GM12878 (cell line): ENCODE data around the gene ESRRG. TPM values are rescaled to one million over a fixed set of nuclear protein-coding genes. Genes with fewer than 3 reads are reported as not detected.

Experiments used
- ATAC-seq: fragments of 200-7000 bp; cut with Tn5 transposase; 3 replicates; pipeline ENCODE4 v1.9.1; 2020; ENCODE audit warnings: mild to moderate bottlenecking, moderate library complexity
- BruUV-seq: library from RNA; stranded (reverse); fragments of 400-500 nt; replicated peaks from 2 replicates; lab custom pipeline; 2021; lab: Mats Ljungman, UMichigan
- CTCF ChIA-PET: fragments of 300-600 bp; sonication (Branson Sonifier 250); formaldehyde crosslinking; extraction: SDS; loops from one replicate; lab custom pipeline; 2021; ENCODE audit warnings: inconsistent platforms; lab: Yijun Ruan, JAX
- POLR2A ChIA-PET: fragments of 350-600 bp; formaldehyde crosslinking; extraction: SDS; loops from one replicate; lab custom pipeline; 2021; ENCODE audit warnings: inconsistent platforms; lab: Charles Lee
- RAD21 ChIA-PET: fragments of 300-600 bp; sonication (Branson Sonifier 250); formaldehyde crosslinking; loops from one replicate; lab custom pipeline; 2023; ENCODE audit warnings: antibody characterized with exemption; ENCODE audit not compliant: unreplicated experiment; lab: Charles Lee
- SMC1A ChIA-PET: fragments of 300-600 bp; sonication (Branson Sonifier 250); formaldehyde crosslinking; loops from one replicate; lab custom pipeline; 2023; ENCODE audit not compliant: unreplicated experiment, uncharacterized antibody; lab: Charles Lee
- DNase-seq: peaks from one replicate; pipeline ENCODE4 v3.0.0-alpha.2; 2011; ENCODE audit warnings: low read depth, low spot score
- FAIRE-seq: peaks from 3 replicates; lab custom pipeline; 2011; peaks lifted over from hg19 to GRCh38; lab: Jason Lieb, UNC
- H2AFZ ChIP-seq: 2 replicates; pipeline ENCODE4 v1.6.0; 2011; ENCODE audit warnings: low read depth, low read length, control low read depth; ENCODE audit not compliant: control insufficient read depth
- H3K27ac ChIP-seq: 2 replicates; pipeline ENCODE4 v1.5.1; 2011; ENCODE audit warnings: control low read depth; ENCODE audit not compliant: control insufficient read depth, insufficient read depth
- H3K27me3 ChIP-seq, 2 experiments: replicated peaks in 1 of 2; 2 replicates each; pipeline versions ENCODE4 v1.6.0 to v1.6.1; 2011; ENCODE audit warnings: low read length in 1 of 2; ENCODE audit not compliant: control insufficient read depth in 2 of 2, insufficient read depth in 2 of 2
- H3K36me3 ChIP-seq, 2 experiments: 2 replicates each; pipeline ENCODE4 v1.5.1; 2011; ENCODE audit warnings: low read length in 1 of 2; ENCODE audit not compliant: control insufficient read depth in 2 of 2, insufficient read depth in 2 of 2
- H3K4me1 ChIP-seq: 2 replicates; pipeline ENCODE4 v1.6.1; 2011; ENCODE audit warnings: mild to moderate bottlenecking, low read length, moderate library complexity, mixed read lengths; ENCODE audit not compliant: control insufficient read depth, insufficient read depth
- H3K4me2 ChIP-seq: 2 replicates; pipeline ENCODE4 v1.6.0; 2011; ENCODE audit warnings: control low read depth; ENCODE audit not compliant: control insufficient read depth, insufficient read depth
- H3K4me3 ChIP-seq: fragments of 200-600 bp; sonication (generic); 2 replicates; pipeline ENCODE4 v1.5.1; 2016
- H3K79me2 ChIP-seq: 2 replicates; pipeline ENCODE4 v1.6.0; 2011; ENCODE audit warnings: low read length; ENCODE audit not compliant: control insufficient read depth, insufficient read depth
- H3K9ac ChIP-seq: 2 replicates; pipeline ENCODE4 v1.8.0; 2011; ENCODE audit warnings: low read length, control low read depth, mixed read lengths; ENCODE audit not compliant: control insufficient read depth, insufficient read depth
- H3K9me3 ChIP-seq: replicated peaks from 3 replicates; pipeline ENCODE4 v1.5.1; 2011; ENCODE audit warnings: mild to moderate bottlenecking, low read length; ENCODE audit not compliant: control insufficient read depth, insufficient read depth
- H4K20me1 ChIP-seq: 2 replicates; pipeline ENCODE4 v1.6.0; 2011; ENCODE audit not compliant: control insufficient read depth, insufficient read depth
- CTCF ChIP-seq, 3 experiments: IDR thresholded peaks in 2 of 3; conservative IDR thresholded peaks in 1 of 3; 2 replicates each; pipeline ENCODE4 v1.5.1; 2011; ENCODE audit warnings: low read depth in 3 of 3, low read length in 3 of 3, mild to moderate bottlenecking in 3 of 3, control low read depth in 2 of 3, moderate library complexity in 2 of 3, inconsistent platforms in 1 of 3, mixed read lengths in 1 of 3; ENCODE audit not compliant: control insufficient read depth in 2 of 3, insufficient read depth in 1 of 3; ENCODE audit errors: extremely low read depth in 1 of 3
- RAD21 ChIP-seq: IDR thresholded peaks from 2 replicates; pipeline ENCODE4 v1.6.1; 2011; ENCODE audit warnings: mild to moderate bottlenecking, low read depth, low read length, moderate library complexity; ENCODE audit not compliant: insufficient read depth
- SMC3 ChIP-seq: IDR thresholded peaks from 2 replicates; pipeline ENCODE4 v1.6.1; 2011; ENCODE audit warnings: low read length, improper control_type of control experiment, borderline replicate concordance
- ZBED1 ChIP-seq: IDR thresholded peaks from 2 replicates; pipeline ENCODE4 v1.6.1; 2016; ENCODE audit warnings: borderline replicate concordance
- WGBS: methylation state at CpG from one replicate; pipeline ENCODE4 v1.1.6; 2016; ENCODE audit warnings: low lambda C conversion rate; ENCODE audit not compliant: insufficient replicate concordance, insufficient coverage; ENCODE audit errors: missing lambda C conversion rate; 5-methylcytosine and 5-hydroxymethylcytosine counted together
- in situ Hi-C: fragments of 300-500 bp; cut with MboI; formaldehyde crosslinking; loops from 9 replicates; pipeline ENCODE4 v1.14.3; 2018; ENCODE audit warnings: mixed read lengths
- intact Hi-C: fragments of 100-400 bp; cut with micrococcal nuclease; formaldehyde crosslinking; loops from one replicate; pipeline ENCODE4 v1.14.2; 2022; ENCODE audit not compliant: unreplicated experiment
- polyA plus RNA-seq, 11 experiments: library from polyadenylated mRNA; depleted of rRNA in 4 of 11; unstranded in 6 of 11; stranded (reverse) in 5 of 11; fragments of >200 nt; fragmentation: Nextera tagmentation in 4 of 11; fragmentation: Illumina TruSeq in 1 of 11; extraction: Ambion mirVana in 4 of 11; extraction: Trizol in 1 of 11; gene quantifications; 1 replicate in 1 of 11; 2 replicates in 10 of 11; pipeline versions ENCODE4 v1.2.1 to v1.2.3, GENCODE V29; 2011 to 2016; ENCODE audit warnings: inconsistent platforms in 2 of 11, missing spikeins in 2 of 11, low read depth in 1 of 11
- total RNA-seq, 4 experiments: library from RNA; depleted of rRNA in 3 of 4; stranded (reverse); fragments of >200 nt in 3 of 4; fragmentation: Illumina TruSeq in 1 of 4; extraction: Trizol in 1 of 4; gene quantifications; 2 replicates each; pipeline versions ENCODE4 v1.2.1 to v1.2.3, GENCODE V29; 2013 to 2021

ESRRG gene
- total and polyA plus RNA-seq, 10 of the 15 experiments (the other 5 are each of a cell fraction or from before 2014, with no cell fraction given), result 0.03 TPM; not detected in 9

DNA sequence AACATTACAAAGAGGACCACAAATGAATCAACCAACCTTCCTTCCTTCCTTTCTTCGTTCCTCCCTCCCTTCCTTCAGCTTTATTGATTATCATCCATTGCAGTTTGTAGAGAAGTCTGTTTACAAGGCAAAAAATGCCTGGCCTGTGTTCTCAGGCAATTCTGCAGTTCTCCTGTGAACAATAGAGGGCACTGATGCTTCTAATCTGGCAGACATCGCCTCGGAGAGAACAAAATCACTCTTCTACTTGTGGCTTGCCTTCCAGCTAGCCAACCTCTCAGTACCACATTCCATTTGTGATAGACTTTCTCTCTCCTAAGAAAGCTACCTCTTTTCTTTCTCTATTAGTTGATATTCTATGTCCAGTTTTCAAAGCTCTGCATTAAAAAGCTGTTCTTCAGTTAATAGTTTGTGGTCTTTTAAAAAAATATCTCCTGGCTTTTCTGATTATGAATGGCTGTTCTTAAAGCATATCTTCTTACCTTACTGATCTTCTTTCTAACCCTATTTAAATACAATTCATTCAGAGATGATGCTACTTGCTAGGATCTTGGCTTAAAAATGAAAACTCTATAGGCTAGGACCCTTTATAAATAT, 26.9 kb upstream of the ESRRG start:
- Histone ChIP-seq H3K79me2 (no peaks in the 10 kb centered on the region), H2AFZ (no peak overlapping the region), H3K4me3 (no peak overlapping the region), H3K27ac (no peak overlapping the region), H3K4me1 (no peaks in the 10 kb centered on the region), H3K4me2 (no peak overlapping the region), H3K9me3 (no peaks in the 10 kb centered on the region), H3K36me3 (no peaks in the 10 kb centered on the region), H3K27me3 (no peaks in the 10 kb centered on the region), H4K20me1 (no peaks in the 10 kb centered on the region), H3K9ac (no peak overlapping the region)
- TF ChIP-seq RAD21, result peak; percentile 67
- TF ChIP-seq SMC3, result peak; percentile 42; the same call in 1 of the 2 replicates
- peak; percentile 44 to 56 (median 54); a peak in 5 of 6 replicates for TF ChIP-seq CTCF (IDR thresholded peaks at IDR 0.05 in 2 of 3, conservative IDR thresholded peaks at IDR 0.05 in 1 of 3; ENCODE audit: control insufficient read depth in 2 of 3, extremely low read depth in 1 of 3, insufficient read depth in 1 of 3, low read depth in 3 of 3, low read length in 3 of 3)
- TF ChIP-seq ZBED1, result no peak
- no peak for DNase-seq
- SMC1A ChIA-PET, result interaction anchor here (1.0 to 1.7 kb wide), 2 partner anchors 11 to 910 kb away, joined by 3 to 7 read pairs; no protein-coding TSS in a partner anchor
- intact Hi-C loops, result loop anchor here (5.0 kb wide), 1 partner anchor 438 kb away; no protein-coding TSS in a partner anchor
- CTCF ChIA-PET, result interaction anchor here (0.5 to 2.8 kb wide), 7 partner anchors 9 to 911 kb away, joined by 3 to 10 read pairs (median 4); no protein-coding TSS in a partner anchor
- in situ Hi-C loops, result no loop called here
- peak; percentile 27 for FAIRE-seq
- no TSS peak for BruUV-seq
- WGBS, result 2% methylated on average over 3 of the region's 3 CpGs
- RAD21 ChIA-PET, result interaction anchor here (0.6 kb wide), 1 partner anchor 33 kb away, joined by 3 read pairs; no protein-coding TSS in a partner anchor
- peak; percentile 64 for ATAC-seq
- POLR2A ChIA-PET, result no interaction called here
